PC-3 (cell line): ENCODE data around the gene AFF4.

Experiments
- EZH2 ChIP-seq: fragments of 300-600 bp; sonication (generic); IDR thresholded peaks from one replicate; pipeline ENCODE4 v1.6.1; 2017; ENCODE audit warnings: antibody characterized with exemption, mild to moderate bottlenecking, low read length; ENCODE audit not compliant: unreplicated experiment
- EZH2phosphoT487 ChIP-seq: fragments of 300-600 bp; sonication (generic); IDR thresholded peaks from 2 replicates; pipeline ENCODE4 v1.6.1; 2018; ENCODE audit warnings: mild to moderate bottlenecking, antibody characterized with exemption, low read length, borderline replicate concordance
- TF ChIP-seq, protein P1 (sequence below): fragments of 300-600 bp; sonication (generic); conservative IDR thresholded peaks from 2 replicates; pipeline ENCODE4 v1.5.1; 2017; ENCODE audit warnings: antibody characterized with exemption, low read depth, mild to moderate bottlenecking, low read length

DNA sequence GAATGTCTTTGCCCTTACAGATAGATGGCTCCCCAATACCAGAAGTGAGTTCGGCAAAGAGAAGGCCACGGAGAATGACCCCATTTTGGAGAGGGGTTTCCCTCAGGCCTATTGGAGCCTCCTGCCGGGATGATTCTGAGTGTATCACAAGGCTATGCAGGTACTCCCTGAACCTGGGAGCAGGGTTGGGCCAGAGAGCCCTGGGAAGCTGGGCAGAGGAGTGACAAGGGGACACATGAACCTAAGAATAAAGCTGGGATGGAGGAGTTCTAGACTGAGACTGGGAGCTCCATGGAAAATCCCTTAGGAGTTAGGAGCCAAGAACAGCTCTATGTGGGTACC lies 89.5 kb downstream of the AFF4 start:
- TF ChIP-seq, protein P1, sequence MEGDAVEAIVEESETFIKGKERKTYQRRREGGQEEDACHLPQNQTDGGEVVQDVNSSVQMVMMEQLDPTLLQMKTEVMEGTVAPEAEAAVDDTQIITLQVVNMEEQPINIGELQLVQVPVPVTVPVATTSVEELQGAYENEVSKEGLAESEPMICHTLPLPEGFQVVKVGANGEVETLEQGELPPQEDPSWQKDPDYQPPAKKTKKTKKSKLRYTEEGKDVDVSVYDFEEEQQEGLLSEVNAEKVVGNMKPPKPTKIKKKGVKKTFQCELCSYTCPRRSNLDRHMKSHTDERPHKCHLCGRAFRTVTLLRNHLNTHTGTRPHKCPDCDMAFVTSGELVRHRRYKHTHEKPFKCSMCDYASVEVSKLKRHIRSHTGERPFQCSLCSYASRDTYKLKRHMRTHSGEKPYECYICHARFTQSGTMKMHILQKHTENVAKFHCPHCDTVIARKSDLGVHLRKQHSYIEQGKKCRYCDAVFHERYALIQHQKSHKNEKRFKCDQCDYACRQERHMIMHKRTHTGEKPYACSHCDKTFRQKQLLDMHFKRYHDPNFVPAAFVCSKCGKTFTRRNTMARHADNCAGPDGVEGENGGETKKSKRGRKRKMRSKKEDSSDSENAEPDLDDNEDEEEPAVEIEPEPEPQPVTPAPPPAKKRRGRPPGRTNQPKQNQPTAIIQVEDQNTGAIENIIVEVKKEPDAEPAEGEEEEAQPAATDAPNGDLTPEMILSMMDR: no peak
- TF ChIP-seq EZH2 (no peak), EZH2phosphoT487 (no peak)
